ENCODE measurements around the gene CTBP2.

Gene CTBP2

DNA sequence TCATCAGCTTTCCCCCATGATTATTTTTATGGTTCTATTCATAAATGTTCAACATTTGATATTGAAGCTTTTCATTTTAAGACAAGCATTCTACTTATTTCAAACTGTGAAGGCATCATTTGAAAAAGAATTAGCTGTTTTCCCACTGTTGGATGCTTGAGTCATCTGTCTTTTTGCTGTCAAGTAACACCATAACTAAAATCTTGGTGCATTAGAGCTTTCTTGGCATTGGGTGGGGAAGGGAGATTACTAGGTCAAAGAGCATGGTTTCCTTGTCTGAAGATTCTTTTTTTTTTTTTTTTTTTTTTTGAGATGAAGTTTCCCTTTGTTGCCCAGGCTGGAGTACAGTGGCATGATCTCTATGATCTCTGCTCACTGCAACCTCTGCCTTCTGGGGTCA is 68.5 kb downstream of the CTBP2 start:
- no peak overlapping the region for H3K4me3 ChIP-seq
- TF ChIP-seq CTCF (IDR thresholded peaks at IDR 0.05): no peak
- H3K36me3 ChIP-seq: peaks cover 0 to 13% (median 11%) of the 10 kb centered on the region in 3 donors
- DNase-seq: no peak
- peak overlapping the region; percentile 74 to 76 for H3K27ac ChIP-seq
- H3K27me3 ChIP-seq: no peaks in the 10 kb centered on the region
- intact Hi-C loops (cut with DNase I; ENCODE audit: low total_unique reads): loop anchor here (5.0 kb wide), 1 partner anchor 35 kb away; no protein-coding TSS in a partner anchor
- peaks cover 0 to 66% (median 52%) of the 10 kb centered on the region in 4 donors for H3K4me1 ChIP-seq
- no peaks in the 10 kb centered on the region for H3K9me3 ChIP-seq

GRCh38 chr10:125089469-125089868 is 70.9 kb downstream of the CTBP2 start:
- peaks cover 0 to 11% (median 10%) of the 10 kb centered on the region in 3 donors for H3K36me3 ChIP-seq
- no peak overlapping the region for H3K4me3 ChIP-seq
- no peak overlapping the region for H3K27ac ChIP-seq
- intact Hi-C loops (cut with DNase I; ENCODE audit: low total_unique reads): no loop called here
- H3K4me1 ChIP-seq: peaks cover 0 to 60% (median 54%) of the 10 kb centered on the region in 4 donors
- no peaks in the 10 kb centered on the region for H3K9me3 ChIP-seq
- DNase-seq: peak in 1 of 2 donors; percentile 29
- TF ChIP-seq CTCF (IDR thresholded peaks at IDR 0.05): no peak
- no peaks in the 10 kb centered on the region for H3K27me3 ChIP-seq

- no peak for TF ChIP-seq CTCF (IDR thresholded peaks at IDR 0.05)
- Histone ChIP-seq H3K27ac (no peak overlapping the region), H3K4me3 (no peak overlapping the region), H3K36me3 (peaks cover 0 to 11% (median 10%) of the 10 kb centered on the region in 3 donors), H3K4me1 (peaks cover 0 to 60% (median 53%) of the 10 kb centered on the region in 4 donors), H3K9me3 (no peaks in the 10 kb centered on the region), H3K27me3 (no peaks in the 10 kb centered on the region)
- DNase-seq: peak in 1 of 2 donors; percentile 50
- intact Hi-C loops (cut with DNase I; ENCODE audit: low total_unique reads): no loop called here
Observed at GRCh38 chr10:125087897-125088215, 72.5 kb downstream of the CTBP2 start.

- H3K27me3 ChIP-seq: no peaks in the 10 kb centered on the region
- H3K9me3 ChIP-seq: no peaks in the 10 kb centered on the region
- intact Hi-C loops (cut with DNase I; ENCODE audit: low total_unique reads): no loop called here
- DNase-seq: peak in 1 of 2 donors; percentile 69
- no peak overlapping the region for H3K4me3 ChIP-seq
- H3K27ac ChIP-seq: no peak overlapping the region
- H3K4me1 ChIP-seq: peaks cover 0 to 61% (median 53%) of the 10 kb centered on the region in 4 donors
- no peak for TF ChIP-seq CTCF (IDR thresholded peaks at IDR 0.05)
- peaks cover 0 to 11% (median 10%) of the 10 kb centered on the region in 3 donors for H3K36me3 ChIP-seq
Observed at GRCh38 chr10:125087191-125087896, 73.0 kb downstream of the CTBP2 start.

GRCh38 chr10:125086691-125087090 is 73.7 kb downstream of the CTBP2 start:
- Histone ChIP-seq H3K4me1 (peaks cover 0 to 62% (median 57%) of the 10 kb centered on the region in 4 donors), H3K27ac (no peak overlapping the region)
- intact Hi-C loops (cut with DNase I; ENCODE audit: low total_unique reads): no loop called here

More at GRCh38 chr10:125086691-125087090, 73.7 kb downstream of the CTBP2 start:
- Histone ChIP-seq H3K9me3 (no peaks in the 10 kb centered on the region), H3K36me3 (peaks cover 0 to 11% (median 10%) of the 10 kb centered on the region in 3 donors), H3K4me3 (no peak overlapping the region), H3K27me3 (no peaks in the 10 kb centered on the region)
- DNase-seq: peak in 1 of 2 donors; percentile 63
- no peak for TF ChIP-seq CTCF (IDR thresholded peaks at IDR 0.05)

Measured in tibial artery (tissue), 4 donors.